Neural progenitor cell (in vitro differentiated cells): ENCODE data around the gene MKNK1. TPM values are rescaled to one million over a fixed set of nuclear protein-coding genes. Genes with fewer than 3 reads are reported as not detected.

Experiments
- DNase-seq: peaks from one replicate; pipeline ENCODE4 v3.0.0-alpha.2; 2016; ENCODE audit warnings: low spot score
- H2AFZ ChIP-seq: fragments of 200-600 bp; sonication (generic); replicated peaks from 2 replicates; pipeline ENCODE4 v1.6.1; 2016; ENCODE audit warnings: antibody characterized with exemption
- H3F3A ChIP-seq: fragments of 200-600 bp; sonication (generic); 2 replicates; pipeline ENCODE4 v1.6.1; 2016; ENCODE audit warnings: antibody characterized with exemption, low read depth
- H3K27ac ChIP-seq: fragments of 200-600 bp; sonication (generic); 2 replicates; pipeline ENCODE4 v1.5.1; 2016; ENCODE audit warnings: mild to moderate bottlenecking
- H3K27me3 ChIP-seq: fragments of 200-600 bp; sonication (generic); 2 replicates; pipeline ENCODE4 v1.6.1; 2016; ENCODE audit warnings: mild to moderate bottlenecking, moderate library complexity
- H3K36me3 ChIP-seq: fragments of 200-600 bp; sonication (generic); 2 replicates; pipeline ENCODE4 v1.5.1; 2016
- H3K4me1 ChIP-seq: fragments of 200-600 bp; sonication (generic); 2 replicates; pipeline ENCODE4 v1.6.1; 2016; ENCODE audit warnings: mixed run types
- H3K4me2 ChIP-seq: fragments of 200-600 bp; sonication (generic); 2 replicates; pipeline ENCODE4 v1.6.1; 2016
- H3K4me3 ChIP-seq: fragments of 200-600 bp; sonication (generic); 2 replicates; pipeline ENCODE4 v1.5.1; 2016
- H3K79me2 ChIP-seq: fragments of 200-600 bp; sonication (generic); 2 replicates; pipeline ENCODE4 v1.6.1; 2016; ENCODE audit warnings: low read depth
- H3K9ac ChIP-seq: fragments of 200-600 bp; sonication (generic); 2 replicates; pipeline ENCODE4 v1.6.1; 2016
- H3K9me3 ChIP-seq: fragments of 200-600 bp; sonication (generic); 2 replicates; pipeline ENCODE4 v1.5.1; 2016; ENCODE audit warnings: low read depth
- H4K20me1 ChIP-seq: fragments of 200-600 bp; sonication (generic); 2 replicates; pipeline ENCODE4 v1.6.1; 2016; ENCODE audit warnings: low read depth
- H3K27ac Mint-ChIP-seq: 3 replicates; pipeline ENCODE4 v1.8.0; 2021; ENCODE audit warnings: mixed read lengths
- H3K27me3 Mint-ChIP-seq: 2 replicates; pipeline ENCODE4 v1.8.0; 2022; ENCODE audit warnings: low read depth, mild to moderate bottlenecking, inconsistent platforms, moderate library complexity, mixed read lengths; ENCODE audit not compliant: insufficient read depth
- H3K36me3 Mint-ChIP-seq: 3 replicates; pipeline ENCODE4 v1.8.0; 2021; ENCODE audit warnings: mixed read lengths
- H3K4me1 Mint-ChIP-seq: 3 replicates; pipeline ENCODE4 v1.8.0; 2021; ENCODE audit warnings: mixed read lengths
- H3K4me3 Mint-ChIP-seq: 3 replicates; pipeline ENCODE4 v1.8.0; 2021; ENCODE audit warnings: mild to moderate bottlenecking, moderate library complexity, mixed read lengths
- H3K9me3 Mint-ChIP-seq: 3 replicates; pipeline ENCODE4 v1.8.0; 2020; ENCODE audit warnings: mixed read lengths
- EZH2 ChIP-seq: fragments of 200-600 bp; sonication (generic); IDR thresholded peaks from 2 replicates; pipeline ENCODE4 v1.6.1; 2017; ENCODE audit warnings: antibody characterized with exemption, mild to moderate bottlenecking, moderate library complexity
- EZH2phosphoT487 ChIP-seq: fragments of 200-600 bp; sonication (generic); IDR thresholded peaks from 2 replicates; pipeline ENCODE4 v1.6.1; 2017; ENCODE audit warnings: antibody characterized with exemption
- total RNA-seq: library from RNA; depleted of rRNA; stranded (reverse); fragments of >200 nt; gene quantifications from 2 replicates; pipeline ENCODE4 v1.2.3, GENCODE V29; 2015; ENCODE audit warnings: low replicate concordance
- TF ChIP-seq, protein P1 (sequence below): fragments of 200-600 bp; sonication (generic); IDR thresholded peaks from 2 replicates; pipeline ENCODE4 v1.5.1; 2017; ENCODE audit warnings: antibody characterized with exemption, mild to moderate bottlenecking

MKNK1 gene
- total RNA-seq, 1 donor from 2014 or later: 10.5 TPM

DNA sequence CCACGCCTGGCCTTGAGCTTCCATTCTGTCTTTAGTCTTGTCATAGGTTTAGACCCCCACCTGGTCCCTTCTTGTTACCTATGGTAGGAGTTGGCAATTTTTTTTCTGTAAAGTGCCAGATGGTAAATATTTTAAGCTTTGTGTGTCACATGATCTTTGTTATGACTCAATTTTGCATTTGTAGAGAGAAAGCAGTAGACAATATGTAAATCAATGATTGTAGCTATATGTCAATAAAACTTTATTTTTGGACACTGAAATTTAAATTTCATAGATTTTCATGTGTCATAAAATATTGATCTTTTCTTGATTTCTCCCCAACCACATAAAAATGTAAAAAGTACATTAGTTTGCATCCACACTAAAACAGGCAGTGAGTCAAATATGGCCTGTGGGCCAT, 8.0 kb downstream of the MKNK1 start:
- Mint-ChIP-seq H3K9me3 (no peaks in the 10 kb centered on the region), H3K4me1 (no peaks in the 10 kb centered on the region)

GRCh38 chr1:46595127-46595526, 8.9 kb downstream of the MKNK1 start:
- H3K36me3 ChIP-seq: no peaks in the 10 kb centered on the region
- H3K27ac ChIP-seq: no peak overlapping the region
- H2AFZ ChIP-seq: no peak overlapping the region
- H3K4me1 Mint-ChIP-seq: no peaks in the 10 kb centered on the region
- H3K4me2 ChIP-seq: no peak overlapping the region
- H4K20me1 ChIP-seq: no peaks in the 10 kb centered on the region
- DNase-seq: no peak
- H3K27ac Mint-ChIP-seq: no peak overlapping the region
- no peaks in the 10 kb centered on the region for H3K27me3 ChIP-seq
- H3K9me3 Mint-ChIP-seq: no peaks in the 10 kb centered on the region
- TF ChIP-seq EZH2: no peak
- TF ChIP-seq EZH2phosphoT487: no peak
- TF ChIP-seq, protein P1, sequence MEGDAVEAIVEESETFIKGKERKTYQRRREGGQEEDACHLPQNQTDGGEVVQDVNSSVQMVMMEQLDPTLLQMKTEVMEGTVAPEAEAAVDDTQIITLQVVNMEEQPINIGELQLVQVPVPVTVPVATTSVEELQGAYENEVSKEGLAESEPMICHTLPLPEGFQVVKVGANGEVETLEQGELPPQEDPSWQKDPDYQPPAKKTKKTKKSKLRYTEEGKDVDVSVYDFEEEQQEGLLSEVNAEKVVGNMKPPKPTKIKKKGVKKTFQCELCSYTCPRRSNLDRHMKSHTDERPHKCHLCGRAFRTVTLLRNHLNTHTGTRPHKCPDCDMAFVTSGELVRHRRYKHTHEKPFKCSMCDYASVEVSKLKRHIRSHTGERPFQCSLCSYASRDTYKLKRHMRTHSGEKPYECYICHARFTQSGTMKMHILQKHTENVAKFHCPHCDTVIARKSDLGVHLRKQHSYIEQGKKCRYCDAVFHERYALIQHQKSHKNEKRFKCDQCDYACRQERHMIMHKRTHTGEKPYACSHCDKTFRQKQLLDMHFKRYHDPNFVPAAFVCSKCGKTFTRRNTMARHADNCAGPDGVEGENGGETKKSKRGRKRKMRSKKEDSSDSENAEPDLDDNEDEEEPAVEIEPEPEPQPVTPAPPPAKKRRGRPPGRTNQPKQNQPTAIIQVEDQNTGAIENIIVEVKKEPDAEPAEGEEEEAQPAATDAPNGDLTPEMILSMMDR: no peak
- no peaks in the 10 kb centered on the region for H3K9me3 ChIP-seq
- H3K4me3 ChIP-seq: no peak overlapping the region
- peaks cover 17% of the 10 kb centered on the region for H3K36me3 Mint-ChIP-seq
- peaks cover 7% of the 10 kb centered on the region for H3K4me1 ChIP-seq
- no peak overlapping the region for H3K4me3 Mint-ChIP-seq
- H3F3A ChIP-seq: no peaks in the 10 kb centered on the region
- no peaks in the 10 kb centered on the region for H3K79me2 ChIP-seq
- H3K9ac ChIP-seq: no peak overlapping the region
- H3K27me3 Mint-ChIP-seq: no peaks in the 10 kb centered on the region

More for the DNA sequence above, 8.0 kb downstream of the MKNK1 start:
- H3K4me2 ChIP-seq: no peak overlapping the region
- H3K27me3 Mint-ChIP-seq: no peaks in the 10 kb centered on the region
- TF ChIP-seq EZH2phosphoT487: no peak
- TF ChIP-seq EZH2: no peak
- TF ChIP-seq, protein P1: no peak
- no peak overlapping the region for H3K4me3 ChIP-seq
- no peak for DNase-seq
- H3K36me3 Mint-ChIP-seq: peaks cover 11% of the 10 kb centered on the region
- no peaks in the 10 kb centered on the region for H3K79me2 ChIP-seq
- H3K4me3 Mint-ChIP-seq: no peak overlapping the region
- H3F3A ChIP-seq: no peaks in the 10 kb centered on the region
- no peaks in the 10 kb centered on the region for H4K20me1 ChIP-seq
- H2AFZ ChIP-seq: no peak overlapping the region
- H3K36me3 ChIP-seq: no peaks in the 10 kb centered on the region
- no peaks in the 10 kb centered on the region for H3K9me3 ChIP-seq
- H3K4me1 ChIP-seq: no peaks in the 10 kb centered on the region
- no peak overlapping the region for H3K27ac Mint-ChIP-seq
- no peak overlapping the region for H3K27ac ChIP-seq
- no peak overlapping the region for H3K9ac ChIP-seq
- H3K27me3 ChIP-seq: no peaks in the 10 kb centered on the region

- no peaks in the 10 kb centered on the region for H3K9me3 Mint-ChIP-seq
- H3K36me3 ChIP-seq: no peaks in the 10 kb centered on the region
- TF ChIP-seq EZH2: no peak
- TF ChIP-seq, protein P1: no peak
- TF ChIP-seq EZH2phosphoT487: no peak
- H2AFZ ChIP-seq: no peak overlapping the region
- H4K20me1 ChIP-seq: no peaks in the 10 kb centered on the region
- DNase-seq: no peak
- H3K4me1 Mint-ChIP-seq: no peaks in the 10 kb centered on the region
- H3K4me1 ChIP-seq: peaks cover 7% of the 10 kb centered on the region
- H3K4me3 ChIP-seq: no peak overlapping the region
- H3K4me2 ChIP-seq: no peak overlapping the region
- H3K36me3 Mint-ChIP-seq: peaks cover 23% of the 10 kb centered on the region
- no peaks in the 10 kb centered on the region for H3F3A ChIP-seq
- no peak overlapping the region for H3K9ac ChIP-seq
- H3K27me3 Mint-ChIP-seq: no peaks in the 10 kb centered on the region
- no peaks in the 10 kb centered on the region for H3K27me3 ChIP-seq
- H3K79me2 ChIP-seq: no peaks in the 10 kb centered on the region
- H3K4me3 Mint-ChIP-seq: no peak overlapping the region
- H3K9me3 ChIP-seq: no peaks in the 10 kb centered on the region
- no peak overlapping the region for H3K27ac Mint-ChIP-seq
- H3K27ac ChIP-seq: no peak overlapping the region
Observed at GRCh38 chr1:46594063-46594462, 10.0 kb downstream of the MKNK1 start.

DNA sequence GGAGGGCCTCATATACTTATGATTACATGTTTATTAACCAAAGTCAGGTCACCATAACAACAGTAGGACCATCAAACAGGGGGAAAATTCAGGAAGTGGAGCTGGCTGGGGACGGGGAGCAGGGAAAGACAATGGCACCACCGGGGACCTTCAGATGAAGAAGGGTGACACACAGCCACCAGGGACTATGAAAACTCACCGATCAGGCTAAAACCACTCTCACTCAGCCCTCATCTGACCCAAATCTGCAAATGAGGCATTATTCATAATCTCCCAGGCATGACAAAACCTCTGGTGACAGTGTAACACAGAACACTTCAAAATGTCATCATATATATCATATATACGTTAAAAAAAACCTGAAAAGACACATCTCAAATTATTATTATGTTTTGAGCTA, 11.2 kb downstream of the MKNK1 start:
- Histone ChIP-seq H3K27me3 (no peaks in the 10 kb centered on the region), H3K4me1 (peaks cover 7% of the 10 kb centered on the region), H2AFZ (no peak overlapping the region), H3F3A (no peaks in the 10 kb centered on the region), H3K9ac (no peak overlapping the region), H3K79me2 (no peaks in the 10 kb centered on the region), H3K36me3 (no peaks in the 10 kb centered on the region), H3K9me3 (no peaks in the 10 kb centered on the region), H4K20me1 (no peaks in the 10 kb centered on the region), H3K4me2 (no peak overlapping the region), H3K4me3 (no peak overlapping the region), H3K27ac (no peak overlapping the region)
- Mint-ChIP-seq H3K36me3 (peaks cover 26% of the 10 kb centered on the region), H3K27me3 (no peaks in the 10 kb centered on the region), H3K9me3 (no peaks in the 10 kb centered on the region), H3K27ac (no peak overlapping the region), H3K4me1 (no peaks in the 10 kb centered on the region), H3K4me3 (no peak overlapping the region)
- TF ChIP-seq EZH2phosphoT487 (no peak), EZH2 (no peak)
- TF ChIP-seq, protein P1: no peak
- DNase-seq: no peak
